K562 (cell line): Measurements from ENCODE around the gene LGR6. TPM values are rescaled to one million over a fixed set of nuclear protein-coding genes. Genes with fewer than 3 reads are reported as not detected.
A peak's percentile ranks its signal among the peaks of the same experiment; 100 is the strongest.

Source experiments
- CHCHD3 ChIP-seq: fragments of 250-450 bp; sonication (Bioruptor Pico); IDR thresholded peaks from 2 replicates; pipeline ENCODE4 v2.1.2; 2022; ENCODE audit warnings: mild to moderate bottlenecking
- CREM ChIP-seq: IDR thresholded peaks from 2 replicates; pipeline ENCODE4 v1.6.1; 2014; ENCODE audit warnings: antibody characterized with exemption, low read depth
- GTF2F1 ChIP-seq: IDR thresholded peaks from 2 replicates; pipeline ENCODE4 v1.6.1; 2011; ENCODE audit warnings: low read depth, low read length, improper control_type of control experiment
- HMBOX1 ChIP-seq: sonication (generic); IDR thresholded peaks from 2 replicates; pipeline ENCODE4 v1.6.1; 2016
- MECOM ChIP-seq: fragments of 250-450 bp; sonication (Bioruptor Pico); IDR thresholded peaks from 2 replicates; pipeline ENCODE4 v1.8.0; 2022; ENCODE audit warnings: inconsistent platforms
- NCOA1 ChIP-seq: fragments of 450-650 bp; IDR thresholded peaks from 2 replicates; pipeline ENCODE4 v1.6.1; 2016; ENCODE audit warnings: low read depth
- NFE2 ChIP-seq: IDR thresholded peaks from 2 replicates; pipeline ENCODE4 v1.6.1; 2014; ENCODE audit warnings: antibody characterized with exemption, low read depth
- NFIX ChIP-seq: fragments of 250-450 bp; sonication (Bioruptor Pico); IDR thresholded peaks from 2 replicates; pipeline ENCODE4 v1.4.0; 2020; ENCODE audit warnings: low read depth, mild to moderate bottlenecking, moderate library complexity
- PURB ChIP-seq: sonication (generic); formaldehyde crosslinking; IDR thresholded peaks from 2 replicates; pipeline ENCODE4 v1.9.0; 2021; ENCODE audit warnings: low read depth, mild to moderate bottlenecking, missing genetic modification reagents
- RB1 ChIP-seq: fragments of 450-650 bp; IDR thresholded peaks from 2 replicates; pipeline ENCODE4 v1.6.1; 2017; ENCODE audit warnings: low read depth, mild to moderate bottlenecking
- SETDB1 ChIP-seq: IDR thresholded peaks from one replicate; pipeline ENCODE4 v1.6.1; 2012; ENCODE audit warnings: low read length, control low read depth, inconsistent platforms
- SMAD2 ChIP-seq: fragments of 150-350 bp; IDR thresholded peaks from 2 replicates; pipeline ENCODE4 v1.6.1; 2014; ENCODE audit warnings: low read depth, mild to moderate bottlenecking, low read length
- SMAD3 ChIP-seq: fragments of 450-650 bp; formaldehyde crosslinking; conservative IDR thresholded peaks from 2 replicates; pipeline ENCODE4 v1.4.0; 2020; ENCODE audit warnings: mild to moderate bottlenecking
- TAF15 ChIP-seq: fragments of 200-400 bp; formaldehyde crosslinking; IDR thresholded peaks from 2 replicates; pipeline ENCODE4 v1.6.1; 2017; ENCODE audit warnings: mild to moderate bottlenecking, low read depth, low read length, moderate library complexity
- TRIM25 ChIP-seq: fragments of 450-650 bp; IDR thresholded peaks from 2 replicates; pipeline ENCODE4 v1.7.0; 2016; ENCODE audit warnings: borderline replicate concordance
- USF1 ChIP-seq: sonication (generic); formaldehyde crosslinking; IDR thresholded peaks from 2 replicates; pipeline ENCODE4 v1.9.0; 2022; ENCODE audit warnings: mild to moderate bottlenecking, missing genetic modification reagents
- WHSC1 ChIP-seq: IDR thresholded peaks from one replicate; pipeline ENCODE4 v1.6.1; 2012; ENCODE audit warnings: low read length, control low read depth, inconsistent platforms
- ZBTB17 ChIP-seq: fragments of 450-650 bp; formaldehyde crosslinking; IDR thresholded peaks from 2 replicates; pipeline ENCODE4 v1.4.0; 2020; ENCODE audit warnings: mild to moderate bottlenecking
- ZNF384 ChIP-seq: IDR thresholded peaks from 2 replicates; pipeline ENCODE4 v1.6.1; 2012; ENCODE audit warnings: low read depth, low read length, improper control_type of control experiment
- ZNF395 ChIP-seq: fragments of 200-800 bp; sonication (Bioruptor generic); IDR thresholded peaks from 2 replicates; pipeline ENCODE4 v1.6.1; 2017; ENCODE audit warnings: missing genetic modification characterization, missing compliant biosample characterization
- ZNF518B ChIP-seq: fragments of 250-450 bp; sonication (Bioruptor Pico); IDR thresholded peaks from 2 replicates; pipeline ENCODE4 v1.5.0; 2021; ENCODE audit warnings: mild to moderate bottlenecking, moderate library complexity
- polyA plus RNA-seq, 8 experiments: library from polyadenylated mRNA; depleted of rRNA in 4 of 8; stranded (reverse) in 5 of 8; unstranded in 3 of 8; fragments of >200 nt; fragmentation: Nextera tagmentation in 2 of 8; fragmentation: Illumina TruSeq in 1 of 8; extraction: Ambion mirVana in 2 of 8; extraction: Trizol in 1 of 8; gene quantifications; 2 replicates each; pipeline versions ENCODE4 v1.2.1 to v1.2.3, GENCODE V29; 2011 to 2014; ENCODE audit warnings: inconsistent platforms in 1 of 8, missing spikeins in 1 of 8
- total RNA-seq, 7 experiments: library from RNA; depleted of rRNA in 6 of 7; stranded (reverse); fragments of >200 nt in 6 of 7; fragmentation: Illumina TruSeq in 2 of 7; extraction: Trizol in 2 of 7; gene quantifications; 2 replicates each; pipeline versions ENCODE4 v1.2.1 to v1.2.3, GENCODE V29; 2011 to 2021; ENCODE audit warnings: low replicate concordance in 1 of 7

LGR6 gene
- total and polyA plus RNA-seq, 9 of the 15 experiments (the other 6 are each of a cell fraction or from before 2014, with no cell fraction given): 0.01 to 0.54 (median 0.17) TPM; not detected in 1

- TF ChIP-seq TRIM25: no peak
- no peak for TF ChIP-seq SETDB1
- TF ChIP-seq WHSC1: no peak
- no peak for TF ChIP-seq HMBOX1
- TF ChIP-seq SMAD2: no peak
- no peak for TF ChIP-seq NFE2
- TF ChIP-seq ZNF518B (CRISPR knock-in tag): 0 out of 2 replicates have a peak, but pooled peaks have one; percentile 42
- 0 out of 2 replicates have a peak, but pooled peaks have one; percentile 30 for TF ChIP-seq NCOA1
- TF ChIP-seq MECOM (CRISPR knock-in tag): peak; percentile 64
- TF ChIP-seq ZNF395 (CRISPR knock-in tag): 0 out of 2 replicates have a peak, but pooled peaks have one; percentile 34
- 0 out of 2 replicates have a peak, but pooled peaks have one; percentile 41 for TF ChIP-seq CREM
- no peak for TF ChIP-seq CHCHD3
- TF ChIP-seq ZBTB17: 0 out of 2 replicates have a peak, but pooled peaks have one; percentile 34
- TF ChIP-seq ZNF384: no peak
- no peak for TF ChIP-seq SMAD3 (CRISPR knock-in tag)
- peak; percentile 49 for TF ChIP-seq RB1
- TF ChIP-seq NFIX (CRISPR knock-in tag): no peak
- no peak; the same call in 1 of the 2 replicates for TF ChIP-seq USF1 (CRISPR knock-in tag)
- TF ChIP-seq TAF15: no peak
- TF ChIP-seq GTF2F1: no peak
- no peak for TF ChIP-seq PURB (CRISPR knock-in tag)
Observed at GRCh38 chr1:202164271-202165037, 29.1 kb upstream of the LGR6 start (continued).
